ENCODE data around the gene ECSCR.

ECSCR gene

DNA sequence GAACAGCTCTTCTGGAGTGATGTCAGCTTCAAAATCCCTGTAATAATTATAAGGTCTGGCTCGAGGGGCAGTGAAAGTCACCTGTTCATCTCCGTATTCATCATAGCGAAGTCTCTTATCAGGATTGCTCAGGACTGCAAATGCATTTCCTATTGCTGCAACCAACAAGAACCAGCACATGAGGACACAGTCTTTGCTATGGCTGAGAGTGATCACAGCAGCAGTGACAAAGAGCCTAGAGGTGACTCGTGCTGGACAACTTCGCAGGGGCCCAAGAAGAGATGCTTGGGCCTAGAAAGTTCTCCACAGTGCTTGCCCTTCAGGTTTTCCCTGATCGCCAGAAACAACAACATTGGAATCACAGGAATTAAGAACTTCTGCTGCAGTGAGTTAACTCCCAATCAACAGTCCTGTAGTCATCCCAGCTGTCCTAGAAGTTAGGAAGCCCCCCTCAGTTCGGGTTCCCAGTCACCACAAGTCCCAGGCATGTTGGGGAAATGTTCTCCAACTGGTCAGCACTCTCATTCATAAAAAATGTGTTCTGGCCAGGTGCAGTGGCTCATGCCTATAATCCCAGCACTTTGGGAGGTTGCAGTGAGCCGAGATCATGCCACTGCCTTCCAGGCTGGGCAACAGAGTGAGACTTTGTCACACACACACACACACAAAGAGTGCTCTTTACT lies 36.2 kb downstream of the ECSCR start:
- TF ChIP-seq JUND (IDR thresholded peaks at IDR 0.05; ENCODE audit: low read depth), result no peak
- DNase-seq (ENCODE audit: low read depth in 1 of 2, low spot score in 1 of 2), result no peak
- in situ Hi-C loops (cut with HindIII; ENCODE audit: low pct_unique_long_range_greater_than_20kb, low sequenced_read_pairs), result no loop called here

- TF ChIP-seq JUND (IDR thresholded peaks at IDR 0.05; ENCODE audit: low read depth), result no peak
- in situ Hi-C loops (cut with HindIII; ENCODE audit: low pct_unique_long_range_greater_than_20kb, low sequenced_read_pairs), result no loop called here
- DNase-seq (ENCODE audit: low read depth in 1 of 2, low spot score in 1 of 2), result no peak
These were observed 37.0 kb downstream of the ECSCR start for GRCh38 chr5:139425497-139425896.

DNA sequence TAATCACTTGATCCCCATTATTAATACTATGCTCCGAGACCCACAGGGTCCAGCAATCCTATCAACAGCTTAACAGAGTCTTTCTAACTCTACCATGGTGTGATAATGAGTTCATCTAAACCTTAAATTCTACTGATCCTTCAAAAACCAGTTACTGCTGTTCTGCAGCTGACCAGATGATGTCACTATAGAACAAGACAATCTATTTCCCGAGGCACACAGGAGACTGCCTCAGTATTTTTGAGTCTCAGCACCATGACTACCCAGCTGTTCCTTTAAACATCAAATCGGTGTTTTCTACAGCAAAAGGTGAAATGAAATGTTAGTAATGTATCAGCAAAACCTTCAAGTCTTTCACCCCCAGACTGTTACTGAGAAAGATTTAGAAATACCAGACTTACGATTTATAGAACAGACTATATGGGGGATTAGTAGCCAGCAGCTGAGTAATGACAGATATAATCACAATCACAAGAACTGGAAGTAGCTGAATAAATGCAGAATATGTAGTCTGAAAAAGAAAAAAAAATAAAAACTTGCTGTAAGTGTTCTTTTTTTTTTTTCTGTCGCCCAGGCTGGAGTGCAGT lies 40.1 kb downstream of the ECSCR start:
- in situ Hi-C loops (cut with HindIII; ENCODE audit: low pct_unique_long_range_greater_than_20kb, low sequenced_read_pairs), result no loop called here
- DNase-seq (ENCODE audit: low read depth in 1 of 2, low spot score in 1 of 2), result peak; percentile 63 to 78
- no peak for TF ChIP-seq JUND (IDR thresholded peaks at IDR 0.05; ENCODE audit: low read depth)

DNA sequence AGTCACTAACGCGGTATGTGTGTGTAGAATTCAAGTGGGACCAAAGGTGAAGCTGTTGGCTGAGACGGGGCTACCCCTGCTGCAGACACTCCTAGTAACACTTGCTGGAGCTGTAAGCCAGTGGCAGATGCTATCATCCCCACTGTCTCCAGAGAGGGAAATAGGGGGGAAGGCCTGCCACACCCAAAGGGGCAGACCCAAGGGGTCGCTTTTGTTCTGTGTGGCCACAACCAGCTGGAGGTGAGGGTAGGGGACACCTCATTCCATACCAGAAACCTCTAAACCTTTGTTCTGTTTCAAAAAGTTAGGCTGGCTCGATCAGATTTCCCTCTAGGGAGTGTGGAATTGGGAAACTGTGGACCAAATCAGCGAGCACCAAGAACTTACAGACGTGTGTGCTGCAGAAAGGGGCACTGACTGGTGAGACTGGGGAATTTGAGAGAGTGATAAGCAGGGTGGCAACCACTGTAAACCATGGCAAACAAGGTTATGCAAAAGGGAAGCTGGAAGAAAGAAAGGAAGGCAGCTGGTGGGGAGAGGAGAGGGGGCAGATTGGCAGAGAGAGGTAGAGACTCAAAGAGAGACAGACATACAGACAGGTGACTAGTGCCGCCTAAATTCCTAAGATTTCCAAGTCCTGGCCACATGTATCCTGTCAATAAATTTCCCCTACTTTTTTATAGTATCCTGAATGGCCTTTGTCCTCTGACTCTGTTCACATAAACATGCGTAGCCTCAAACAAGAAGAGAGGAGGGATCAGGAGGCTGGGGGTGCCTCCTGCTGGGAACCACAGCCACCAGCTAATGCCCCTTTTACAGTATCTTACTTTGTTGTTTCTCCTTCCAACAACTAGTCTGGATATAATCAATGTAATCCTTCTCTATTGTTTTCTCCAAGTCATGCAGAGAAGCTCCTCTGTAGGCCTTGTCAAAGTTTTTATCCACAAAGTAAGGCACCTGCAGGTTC lies 43.0 kb downstream of the ECSCR start:
- no peak for DNase-seq (ENCODE audit: low read depth in 1 of 2, low spot score in 1 of 2)
- in situ Hi-C loops (cut with HindIII; ENCODE audit: low pct_unique_long_range_greater_than_20kb, low sequenced_read_pairs), result no loop called here
- TF ChIP-seq JUND (IDR thresholded peaks at IDR 0.05; ENCODE audit: low read depth), result no peak

- TF ChIP-seq JUND (IDR thresholded peaks at IDR 0.05; ENCODE audit: low read depth), result no peak
- DNase-seq (ENCODE audit: low read depth in 1 of 2, low spot score in 1 of 2), result no peak
- in situ Hi-C loops (cut with HindIII; ENCODE audit: low pct_unique_long_range_greater_than_20kb, low sequenced_read_pairs), result no loop called here
These were observed 43.8 kb downstream of the ECSCR start for GRCh38 chr5:139418793-139419192.

DNA sequence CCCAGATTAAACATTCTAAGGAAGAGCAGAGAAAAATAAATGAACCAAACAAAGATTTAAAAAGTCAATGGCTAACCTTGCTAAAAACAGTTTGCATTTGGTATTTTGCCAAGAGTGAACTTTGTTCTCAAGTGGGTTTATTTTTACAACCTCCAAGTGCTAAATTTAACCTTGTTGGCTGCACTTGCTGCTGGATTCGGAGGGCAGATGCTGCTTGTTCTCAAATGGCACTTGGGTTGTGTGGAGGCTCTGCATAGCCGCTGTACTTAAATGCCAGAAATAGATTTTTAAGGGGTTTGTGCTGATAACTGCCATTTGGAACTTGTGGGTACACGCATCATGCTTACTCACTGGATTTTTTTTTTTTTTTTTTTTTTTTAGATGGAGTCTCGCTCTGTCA lies 45.3 kb downstream of the ECSCR start:
- in situ Hi-C loops (cut with HindIII; ENCODE audit: low pct_unique_long_range_greater_than_20kb, low sequenced_read_pairs), result no loop called here
- TF ChIP-seq JUND (IDR thresholded peaks at IDR 0.05; ENCODE audit: low read depth), result no peak
- no peak for DNase-seq (ENCODE audit: low read depth in 1 of 2, low spot score in 1 of 2)

DNA sequence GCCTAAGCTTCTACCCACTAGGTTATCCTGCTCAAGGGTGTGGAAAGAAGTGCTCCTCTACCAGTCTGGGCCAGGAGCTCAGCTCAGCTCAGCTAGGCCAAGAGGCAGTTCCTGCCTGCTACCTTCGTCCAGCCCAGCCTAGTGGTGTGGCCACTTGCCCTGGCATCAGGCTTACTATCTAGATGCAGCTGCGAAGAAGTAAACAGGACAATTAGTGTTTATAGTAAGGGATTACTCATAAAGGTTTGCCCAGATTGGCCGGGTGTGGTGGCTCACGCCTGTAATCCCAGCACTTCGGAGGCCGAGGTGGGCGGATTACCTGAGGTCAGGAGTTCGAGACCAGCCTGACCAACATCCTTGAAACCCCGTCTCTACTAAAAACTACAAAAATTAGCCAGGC lies 45.9 kb downstream of the ECSCR start:
- in situ Hi-C loops (cut with HindIII; ENCODE audit: low pct_unique_long_range_greater_than_20kb, low sequenced_read_pairs), result no loop called here
- DNase-seq (ENCODE audit: low read depth in 1 of 2, low spot score in 1 of 2), result no peak
- TF ChIP-seq JUND (IDR thresholded peaks at IDR 0.05; ENCODE audit: low read depth), result no peak

GRCh38 chr5:139415869-139416268 lies 46.7 kb downstream of the ECSCR start:
- in situ Hi-C loops (cut with HindIII; ENCODE audit: low pct_unique_long_range_greater_than_20kb, low sequenced_read_pairs), result no loop called here
- no peak for DNase-seq (ENCODE audit: low read depth in 1 of 2, low spot score in 1 of 2)
- TF ChIP-seq JUND (IDR thresholded peaks at IDR 0.05; ENCODE audit: low read depth), result no peak

DNA sequence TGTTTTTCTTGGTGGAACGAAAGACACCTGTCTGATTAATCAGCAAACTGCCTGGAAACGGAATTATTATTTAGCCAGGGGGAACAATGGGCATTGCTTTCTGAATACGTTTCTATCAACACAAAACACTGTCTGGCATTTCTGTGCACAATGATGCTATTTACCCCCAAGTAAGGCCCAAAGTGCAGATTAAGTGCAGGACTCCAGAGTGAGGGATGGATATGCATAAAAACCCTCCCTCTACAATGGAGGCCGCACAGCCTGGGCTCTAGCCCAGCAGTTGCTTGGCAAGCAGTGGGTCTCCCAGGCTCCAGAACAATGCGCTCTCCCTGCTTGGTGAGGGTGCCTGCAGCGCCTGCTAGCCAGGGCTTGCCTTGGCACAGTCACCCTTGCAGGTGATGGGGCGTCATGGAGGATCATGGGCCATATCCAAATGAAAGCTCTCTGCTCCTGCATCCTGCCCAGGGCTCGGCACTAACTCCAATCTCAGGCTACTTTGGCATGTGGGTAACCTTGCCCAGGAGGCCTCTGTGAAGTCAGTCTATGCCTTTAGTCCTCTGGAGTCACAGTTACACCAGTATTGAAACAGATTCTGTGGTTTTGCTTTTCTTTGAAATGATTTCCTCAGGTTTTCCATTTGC lies 47.2 kb downstream of the ECSCR start:
- TF ChIP-seq JUND (IDR thresholded peaks at IDR 0.05; ENCODE audit: low read depth), result no peak
- no peak for DNase-seq (ENCODE audit: low read depth in 1 of 2, low spot score in 1 of 2)
- in situ Hi-C loops (cut with HindIII; ENCODE audit: low pct_unique_long_range_greater_than_20kb, low sequenced_read_pairs), result no loop called here

DNA sequence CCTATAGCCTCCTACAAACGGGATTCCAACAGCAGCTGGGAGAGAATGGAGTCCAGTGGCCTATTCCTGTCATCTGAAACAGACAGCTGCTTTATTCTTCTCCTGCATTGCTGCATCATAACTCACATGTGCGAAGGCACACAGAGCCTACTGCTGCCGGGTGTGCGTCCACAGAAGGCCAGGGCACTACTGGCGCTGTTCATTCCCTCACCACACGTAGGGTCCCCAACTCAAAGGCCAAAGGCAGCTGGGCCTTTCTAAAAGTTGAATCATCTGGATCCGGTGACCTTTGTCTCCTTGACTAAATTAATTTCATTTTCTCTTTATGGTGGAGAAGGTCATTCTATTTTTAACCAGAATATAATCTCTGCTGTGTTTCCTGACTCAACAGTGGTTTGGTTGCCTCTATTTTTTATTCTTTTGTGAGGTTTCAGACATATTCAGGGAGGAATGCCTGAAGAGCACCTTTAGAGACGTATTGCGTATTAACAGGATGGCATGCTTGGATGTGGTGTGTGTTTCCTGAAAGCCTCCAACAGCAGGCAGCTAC lies 47.9 kb downstream of the ECSCR start:
- no peak for DNase-seq (ENCODE audit: low read depth in 1 of 2, low spot score in 1 of 2)
- in situ Hi-C loops (cut with HindIII; ENCODE audit: low pct_unique_long_range_greater_than_20kb, low sequenced_read_pairs), result no loop called here
- TF ChIP-seq JUND (IDR thresholded peaks at IDR 0.05; ENCODE audit: low read depth), result no peak

DNA sequence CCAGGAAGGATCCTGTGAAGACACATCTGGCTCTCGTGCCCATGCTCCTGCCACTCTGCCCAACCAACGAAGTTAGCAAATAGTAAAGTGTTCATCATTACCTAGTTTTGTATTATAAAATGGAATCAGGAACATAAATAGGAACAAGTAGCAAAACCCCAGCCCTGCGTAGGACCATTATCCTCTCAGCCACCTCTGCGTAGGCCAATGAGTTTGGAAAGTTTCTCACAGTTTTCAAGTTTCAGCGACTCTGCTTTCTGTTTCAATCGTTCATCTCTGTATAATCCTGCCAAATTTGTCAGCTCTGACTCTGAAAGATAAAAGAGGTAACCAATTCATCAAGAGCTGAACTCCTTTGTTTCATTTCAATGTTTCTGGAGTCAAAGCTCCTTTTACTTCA lies 48.6 kb downstream of the ECSCR start:
- DNase-seq (ENCODE audit: low read depth in 1 of 2, low spot score in 1 of 2), result no peak
- in situ Hi-C loops (cut with HindIII; ENCODE audit: low pct_unique_long_range_greater_than_20kb, low sequenced_read_pairs), result no loop called here
- TF ChIP-seq JUND (IDR thresholded peaks at IDR 0.05; ENCODE audit: low read depth), result no peak

DNA sequence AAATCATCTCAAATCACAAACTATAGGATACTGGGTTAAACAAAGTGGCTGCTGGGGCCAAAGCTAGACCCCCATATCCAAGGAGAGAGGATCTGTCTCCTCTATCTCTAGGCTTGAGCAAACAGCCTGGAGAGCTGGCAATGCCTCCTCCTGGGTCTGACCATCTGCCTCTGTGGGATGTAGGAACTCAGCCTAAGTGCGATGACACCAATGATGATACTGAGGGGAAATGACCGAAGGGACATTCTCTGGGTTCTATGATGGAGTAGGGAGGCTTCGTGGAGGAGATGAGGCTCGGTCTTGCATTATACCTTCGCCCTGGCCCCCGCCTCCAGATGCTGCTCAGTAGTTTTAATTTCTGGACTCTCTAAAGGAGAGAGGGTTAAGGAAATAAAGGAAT lies 49.4 kb downstream of the ECSCR start:
- no peak for DNase-seq (ENCODE audit: low read depth in 1 of 2, low spot score in 1 of 2)
- in situ Hi-C loops (cut with HindIII; ENCODE audit: low pct_unique_long_range_greater_than_20kb, low sequenced_read_pairs), result no loop called here
- no peak for TF ChIP-seq JUND (IDR thresholded peaks at IDR 0.05; ENCODE audit: low read depth)

Data from T47D (cell line).